PFSK-1 (cell line): ENCODE data around the gene ESRRG.

ENCODE experiments used
- FOXP2 ChIP-seq: optimal IDR thresholded peaks from 2 replicates; pipeline ENCODE3; 2011; ENCODE audit warnings: borderline replicate concordance, control low read depth, inconsistent platforms; ENCODE audit not compliant: insufficient read depth; ENCODE audit errors: extremely low read length, extremely low read depth
- POLR2AphosphoS5 ChIP-seq: IDR thresholded peaks from 2 replicates; pipeline ENCODE4 v1.6.1; 2012; ENCODE audit warnings: low read depth, mild to moderate bottlenecking, control low read depth, low read length, moderate library complexity
- SIN3A ChIP-seq: IDR thresholded peaks from 2 replicates; pipeline ENCODE4 v1.6.1; 2012; ENCODE audit warnings: mild to moderate bottlenecking, low read length, moderate library complexity, borderline replicate concordance; ENCODE audit not compliant: insufficient read depth
- TAF1 ChIP-seq: IDR thresholded peaks from 2 replicates; pipeline ENCODE4 v1.6.1; 2012; ENCODE audit warnings: low read length, control low read depth, borderline replicate concordance; ENCODE audit not compliant: insufficient read depth
- TF ChIP-seq, protein P1 (sequence below), 2 experiments: IDR thresholded peaks; 2 replicates each; pipeline versions ENCODE4 v1.6.1 to v1.8.0; 2011 to 2012; ENCODE audit warnings: low read depth in 2 of 2, low read length in 2 of 2, control low read depth in 1 of 2, inconsistent platforms in 1 of 2, mild to moderate bottlenecking in 1 of 2, moderate library complexity in 1 of 2; ENCODE audit not compliant: insufficient read depth in 1 of 2

Gene ESRRG

DNA sequence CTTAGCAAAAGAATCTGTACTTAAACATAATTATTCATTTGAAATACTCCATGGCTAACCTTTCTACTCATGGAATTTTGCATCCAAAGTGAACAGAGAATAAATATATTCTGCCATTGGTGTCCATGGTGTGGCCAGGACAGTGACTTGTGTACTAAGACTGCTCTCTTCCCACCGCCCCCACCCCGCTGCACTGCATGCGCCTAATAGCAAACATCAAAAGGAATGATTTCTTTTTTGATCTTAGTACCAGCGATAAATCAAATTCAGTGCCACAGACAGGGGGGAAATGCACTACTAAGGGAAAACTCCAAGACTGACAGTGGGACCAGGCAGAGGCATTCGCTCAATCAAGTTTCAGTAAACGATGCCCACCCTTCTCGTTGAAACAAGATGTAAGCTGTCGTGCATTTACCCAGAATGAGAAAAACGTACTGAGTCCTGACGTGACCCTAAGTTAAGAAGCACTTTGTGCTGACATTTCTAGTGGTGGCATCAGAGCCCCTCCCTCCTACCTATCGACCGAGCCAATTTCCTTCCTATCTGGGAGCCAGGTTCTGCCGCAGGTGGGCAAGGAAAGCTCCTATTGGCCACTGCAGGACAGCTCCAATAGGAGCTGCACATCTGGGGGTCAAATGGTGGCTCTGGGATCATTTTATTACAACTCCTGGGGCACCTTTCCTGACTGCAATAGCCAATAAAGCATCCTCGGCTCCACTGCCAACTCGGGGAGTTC is 12.5 kb downstream of the ESRRG start:
- no peak for TF ChIP-seq TAF1
- TF ChIP-seq FOXP2 = no peak
- TF ChIP-seq, protein P1, sequence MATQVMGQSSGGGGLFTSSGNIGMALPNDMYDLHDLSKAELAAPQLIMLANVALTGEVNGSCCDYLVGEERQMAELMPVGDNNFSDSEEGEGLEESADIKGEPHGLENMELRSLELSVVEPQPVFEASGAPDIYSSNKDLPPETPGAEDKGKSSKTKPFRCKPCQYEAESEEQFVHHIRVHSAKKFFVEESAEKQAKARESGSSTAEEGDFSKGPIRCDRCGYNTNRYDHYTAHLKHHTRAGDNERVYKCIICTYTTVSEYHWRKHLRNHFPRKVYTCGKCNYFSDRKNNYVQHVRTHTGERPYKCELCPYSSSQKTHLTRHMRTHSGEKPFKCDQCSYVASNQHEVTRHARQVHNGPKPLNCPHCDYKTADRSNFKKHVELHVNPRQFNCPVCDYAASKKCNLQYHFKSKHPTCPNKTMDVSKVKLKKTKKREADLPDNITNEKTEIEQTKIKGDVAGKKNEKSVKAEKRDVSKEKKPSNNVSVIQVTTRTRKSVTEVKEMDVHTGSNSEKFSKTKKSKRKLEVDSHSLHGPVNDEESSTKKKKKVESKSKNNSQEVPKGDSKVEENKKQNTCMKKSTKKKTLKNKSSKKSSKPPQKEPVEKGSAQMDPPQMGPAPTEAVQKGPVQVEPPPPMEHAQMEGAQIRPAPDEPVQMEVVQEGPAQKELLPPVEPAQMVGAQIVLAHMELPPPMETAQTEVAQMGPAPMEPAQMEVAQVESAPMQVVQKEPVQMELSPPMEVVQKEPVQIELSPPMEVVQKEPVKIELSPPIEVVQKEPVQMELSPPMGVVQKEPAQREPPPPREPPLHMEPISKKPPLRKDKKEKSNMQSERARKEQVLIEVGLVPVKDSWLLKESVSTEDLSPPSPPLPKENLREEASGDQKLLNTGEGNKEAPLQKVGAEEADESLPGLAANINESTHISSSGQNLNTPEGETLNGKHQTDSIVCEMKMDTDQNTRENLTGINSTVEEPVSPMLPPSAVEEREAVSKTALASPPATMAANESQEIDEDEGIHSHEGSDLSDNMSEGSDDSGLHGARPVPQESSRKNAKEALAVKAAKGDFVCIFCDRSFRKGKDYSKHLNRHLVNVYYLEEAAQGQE (IDR thresholded peaks at IDR 0.05; ENCODE audit: insufficient read depth in 1 of 2, low read depth in 2 of 2, low read length in 2 of 2) = no peak
- no peak for TF ChIP-seq POLR2AphosphoS5
- TF ChIP-seq SIN3A = no peak

DNA sequence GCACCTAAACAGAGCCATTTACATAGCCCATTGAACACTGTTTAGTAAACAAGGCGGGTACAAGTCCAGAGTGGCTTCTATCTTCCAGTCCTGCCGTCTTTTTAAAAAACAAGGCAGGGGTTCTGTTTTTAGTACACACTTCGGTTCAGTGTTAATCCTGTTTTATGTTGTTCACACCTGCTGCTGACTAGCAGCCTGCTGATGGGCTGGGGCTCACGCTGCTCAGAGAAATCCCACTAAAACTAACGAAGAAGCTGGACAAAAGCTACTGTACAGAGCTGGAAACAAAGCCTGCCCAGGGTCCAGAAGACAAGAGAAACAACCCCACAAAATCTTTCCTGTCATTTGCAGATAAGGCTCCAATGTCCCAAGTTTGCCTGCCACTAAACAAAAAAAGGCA is 13.2 kb downstream of the ESRRG start:
- TF ChIP-seq SIN3A = no peak
- TF ChIP-seq POLR2AphosphoS5 = no peak
- TF ChIP-seq, protein P1 (IDR thresholded peaks at IDR 0.05; ENCODE audit: insufficient read depth in 1 of 2, low read depth in 2 of 2, low read length in 2 of 2) = no peak
- no peak for TF ChIP-seq TAF1
- TF ChIP-seq FOXP2 = no peak

DNA sequence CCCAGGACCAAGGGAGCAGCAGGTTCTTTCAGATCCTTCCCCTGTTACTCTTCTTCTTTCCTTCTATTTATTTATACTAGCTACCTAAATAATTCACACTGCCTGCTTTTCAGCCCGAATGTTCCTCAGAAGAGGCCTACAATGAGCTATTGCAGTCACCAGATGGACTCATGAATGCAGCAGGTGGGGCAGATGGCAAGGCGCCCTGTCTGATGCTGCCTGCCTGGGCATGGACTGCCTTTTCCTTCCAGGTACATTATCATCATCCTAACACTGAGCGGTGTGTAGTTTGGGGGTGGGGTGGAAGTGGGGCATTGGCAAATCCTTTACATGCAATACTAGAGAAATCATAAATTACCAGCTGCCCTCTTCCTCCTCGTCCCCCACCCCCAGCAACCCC is 17.6 kb downstream of the ESRRG start:
- TF ChIP-seq POLR2AphosphoS5 (no peak), SIN3A (no peak), FOXP2 (no peak), TAF1 (no peak)
- TF ChIP-seq, protein P1 (IDR thresholded peaks at IDR 0.05; ENCODE audit: insufficient read depth in 1 of 2, low read depth in 2 of 2, low read length in 2 of 2) = no peak

DNA sequence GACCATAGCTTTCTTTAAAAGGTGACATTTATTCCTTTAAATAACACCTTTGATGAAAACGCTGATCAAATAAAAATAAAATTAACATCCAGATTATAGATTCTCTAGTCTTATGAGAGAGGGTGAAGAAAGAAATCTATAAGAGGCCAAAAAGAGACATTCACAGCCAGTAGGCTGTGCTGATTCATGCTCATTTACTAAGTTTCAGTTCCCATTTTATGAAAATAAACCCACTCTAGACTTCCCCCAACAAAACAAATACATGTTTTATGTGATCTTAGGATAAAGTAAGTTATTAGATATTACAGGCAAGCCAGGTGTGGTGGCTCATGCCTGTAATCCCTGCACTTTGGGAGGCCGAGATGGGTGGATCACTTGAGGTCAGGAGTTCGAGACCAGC is 21.1 kb downstream of the ESRRG start:
- TF ChIP-seq TAF1 (no peak), POLR2AphosphoS5 (no peak), SIN3A (no peak), FOXP2 (no peak)
- TF ChIP-seq, protein P1 (IDR thresholded peaks at IDR 0.05; ENCODE audit: insufficient read depth in 1 of 2, low read depth in 2 of 2, low read length in 2 of 2) = no peak
